HFF-Myc (cell line): Measurements from ENCODE around the gene DNAH5.

Experiments used
- DNase-seq: peaks from one replicate; pipeline ENCODE4 v3.0.0-alpha.2; 2011; ENCODE audit warnings: low read depth; ENCODE audit errors: extremely low read depth
- H3K4me3 ChIP-seq: replicated peaks from 2 replicates; pipeline ENCODE4 v1.5.1; 2011; ENCODE audit warnings: low read depth, mild to moderate bottlenecking, control low read depth, low read length
- TF ChIP-seq, protein P1 (sequence below): IDR thresholded peaks from 2 replicates; pipeline ENCODE4 v1.5.1; 2012; ENCODE audit warnings: mild to moderate bottlenecking, low read depth, low read length, control low read depth; ENCODE audit errors: missing control alignments

Gene DNAH5, protein sequence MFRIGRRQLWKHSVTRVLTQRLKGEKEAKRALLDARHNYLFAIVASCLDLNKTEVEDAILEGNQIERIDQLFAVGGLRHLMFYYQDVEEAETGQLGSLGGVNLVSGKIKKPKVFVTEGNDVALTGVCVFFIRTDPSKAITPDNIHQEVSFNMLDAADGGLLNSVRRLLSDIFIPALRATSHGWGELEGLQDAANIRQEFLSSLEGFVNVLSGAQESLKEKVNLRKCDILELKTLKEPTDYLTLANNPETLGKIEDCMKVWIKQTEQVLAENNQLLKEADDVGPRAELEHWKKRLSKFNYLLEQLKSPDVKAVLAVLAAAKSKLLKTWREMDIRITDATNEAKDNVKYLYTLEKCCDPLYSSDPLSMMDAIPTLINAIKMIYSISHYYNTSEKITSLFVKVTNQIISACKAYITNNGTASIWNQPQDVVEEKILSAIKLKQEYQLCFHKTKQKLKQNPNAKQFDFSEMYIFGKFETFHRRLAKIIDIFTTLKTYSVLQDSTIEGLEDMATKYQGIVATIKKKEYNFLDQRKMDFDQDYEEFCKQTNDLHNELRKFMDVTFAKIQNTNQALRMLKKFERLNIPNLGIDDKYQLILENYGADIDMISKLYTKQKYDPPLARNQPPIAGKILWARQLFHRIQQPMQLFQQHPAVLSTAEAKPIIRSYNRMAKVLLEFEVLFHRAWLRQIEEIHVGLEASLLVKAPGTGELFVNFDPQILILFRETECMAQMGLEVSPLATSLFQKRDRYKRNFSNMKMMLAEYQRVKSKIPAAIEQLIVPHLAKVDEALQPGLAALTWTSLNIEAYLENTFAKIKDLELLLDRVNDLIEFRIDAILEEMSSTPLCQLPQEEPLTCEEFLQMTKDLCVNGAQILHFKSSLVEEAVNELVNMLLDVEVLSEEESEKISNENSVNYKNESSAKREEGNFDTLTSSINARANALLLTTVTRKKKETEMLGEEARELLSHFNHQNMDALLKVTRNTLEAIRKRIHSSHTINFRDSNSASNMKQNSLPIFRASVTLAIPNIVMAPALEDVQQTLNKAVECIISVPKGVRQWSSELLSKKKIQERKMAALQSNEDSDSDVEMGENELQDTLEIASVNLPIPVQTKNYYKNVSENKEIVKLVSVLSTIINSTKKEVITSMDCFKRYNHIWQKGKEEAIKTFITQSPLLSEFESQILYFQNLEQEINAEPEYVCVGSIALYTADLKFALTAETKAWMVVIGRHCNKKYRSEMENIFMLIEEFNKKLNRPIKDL (N-terminal part only)

DNA sequence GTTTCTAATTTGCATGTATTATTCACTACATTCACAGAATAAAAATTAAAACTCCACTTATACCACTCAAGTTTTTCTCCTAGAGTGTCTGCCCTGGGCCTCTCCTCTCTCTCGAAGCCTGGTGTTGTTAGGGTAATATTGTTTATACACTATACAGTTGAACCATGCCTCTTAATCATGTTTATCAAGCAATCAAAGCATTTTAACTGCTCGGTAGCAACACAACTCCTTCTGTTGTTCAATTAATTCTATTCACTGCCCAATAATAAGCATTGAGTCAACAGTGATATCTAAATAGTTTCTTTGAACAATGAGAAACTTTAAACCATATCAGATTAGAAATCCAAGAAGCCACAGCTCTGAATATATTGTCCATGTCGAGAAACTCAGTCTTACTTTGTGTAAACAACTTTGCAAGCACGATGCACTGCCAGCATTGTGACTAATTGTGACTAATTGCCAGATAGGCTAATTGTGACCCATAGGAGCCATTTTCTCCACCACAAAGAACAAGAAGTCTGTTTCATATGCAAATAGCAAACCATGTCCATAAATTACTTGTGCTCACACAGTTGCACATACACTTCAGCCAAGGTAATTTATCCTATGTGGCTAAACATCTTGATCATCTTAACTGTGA is at the start of gene DNAH5:
Gene DNAH5, minus strand, starts transcription at position 129 of the 640 bp plus-strand sequence. CDS start 250 bp downstream, outside the sequence.
- no peak for DNase-seq
- TF ChIP-seq, protein P1, sequence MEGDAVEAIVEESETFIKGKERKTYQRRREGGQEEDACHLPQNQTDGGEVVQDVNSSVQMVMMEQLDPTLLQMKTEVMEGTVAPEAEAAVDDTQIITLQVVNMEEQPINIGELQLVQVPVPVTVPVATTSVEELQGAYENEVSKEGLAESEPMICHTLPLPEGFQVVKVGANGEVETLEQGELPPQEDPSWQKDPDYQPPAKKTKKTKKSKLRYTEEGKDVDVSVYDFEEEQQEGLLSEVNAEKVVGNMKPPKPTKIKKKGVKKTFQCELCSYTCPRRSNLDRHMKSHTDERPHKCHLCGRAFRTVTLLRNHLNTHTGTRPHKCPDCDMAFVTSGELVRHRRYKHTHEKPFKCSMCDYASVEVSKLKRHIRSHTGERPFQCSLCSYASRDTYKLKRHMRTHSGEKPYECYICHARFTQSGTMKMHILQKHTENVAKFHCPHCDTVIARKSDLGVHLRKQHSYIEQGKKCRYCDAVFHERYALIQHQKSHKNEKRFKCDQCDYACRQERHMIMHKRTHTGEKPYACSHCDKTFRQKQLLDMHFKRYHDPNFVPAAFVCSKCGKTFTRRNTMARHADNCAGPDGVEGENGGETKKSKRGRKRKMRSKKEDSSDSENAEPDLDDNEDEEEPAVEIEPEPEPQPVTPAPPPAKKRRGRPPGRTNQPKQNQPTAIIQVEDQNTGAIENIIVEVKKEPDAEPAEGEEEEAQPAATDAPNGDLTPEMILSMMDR = no peak
- no peak within 1 kb of the TSS for H3K4me3 ChIP-seq

DNA sequence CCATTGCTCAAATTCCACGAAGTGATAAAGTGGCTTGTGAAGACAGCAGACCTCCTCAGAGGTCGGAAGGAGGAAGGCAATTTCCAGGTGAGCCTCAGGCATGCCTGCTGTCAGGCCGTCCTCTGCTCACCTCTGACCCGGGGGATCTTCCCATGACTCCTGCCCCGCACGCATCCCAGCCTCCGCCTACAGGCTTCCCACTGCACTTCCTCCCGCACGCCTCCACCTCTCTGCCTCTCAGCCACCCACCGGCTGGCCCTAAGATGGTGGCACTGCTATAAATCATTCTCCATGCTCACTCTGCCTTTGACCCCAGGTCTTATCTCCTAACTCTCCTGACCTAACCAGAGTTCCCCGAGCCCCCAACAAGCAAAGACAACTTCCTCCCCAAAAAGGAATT is 49.4 kb upstream of the DNAH5 start:
- no peak for DNase-seq
- H3K4me3 ChIP-seq = no peak overlapping the region
- TF ChIP-seq, protein P1 = no peak

DNA sequence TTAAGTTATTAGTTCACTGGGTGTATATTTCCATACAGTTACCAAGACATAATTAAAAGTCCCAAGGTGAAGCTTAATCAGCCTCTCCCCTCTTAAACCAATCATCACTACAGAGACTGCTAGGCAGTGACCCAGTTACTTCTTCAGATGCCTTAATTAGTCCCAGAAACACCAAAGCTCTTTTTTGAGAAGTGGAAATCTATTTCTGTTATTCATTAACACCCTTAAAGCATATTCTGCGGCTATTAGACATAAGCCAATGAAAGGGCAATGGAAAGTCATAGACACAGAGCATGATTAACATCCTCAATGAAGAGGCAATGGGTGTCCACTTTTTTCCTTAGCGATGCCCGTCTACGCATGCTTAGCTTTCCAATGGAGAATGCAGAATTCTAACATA is 48.3 kb upstream of the DNAH5 start:
- no peak overlapping the region for H3K4me3 ChIP-seq
- DNase-seq = no peak
- TF ChIP-seq, protein P1 = no peak

DNA sequence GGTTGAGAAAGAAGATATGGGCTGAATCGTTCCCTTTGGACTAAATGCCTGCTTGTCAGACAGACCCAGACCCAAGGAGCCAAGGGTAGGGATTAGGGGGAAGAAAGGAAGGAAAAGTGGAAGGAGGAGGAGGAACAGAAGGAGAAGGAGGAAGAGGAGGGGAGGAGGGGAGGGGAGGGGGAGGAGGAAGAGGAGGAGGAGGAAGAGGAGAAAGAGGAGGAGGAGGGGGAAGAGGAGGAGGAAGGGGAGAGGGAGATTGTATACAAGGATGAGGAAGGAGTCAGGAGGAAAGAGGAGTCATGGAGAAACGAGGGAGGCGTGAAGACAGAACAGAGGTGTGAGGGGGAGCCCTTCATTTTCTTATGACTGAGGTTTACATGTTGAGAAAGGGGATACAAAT is 46.9 kb upstream of the DNAH5 start:
- no peak for DNase-seq
- no peak overlapping the region for H3K4me3 ChIP-seq
- TF ChIP-seq, protein P1 = no peak

DNA sequence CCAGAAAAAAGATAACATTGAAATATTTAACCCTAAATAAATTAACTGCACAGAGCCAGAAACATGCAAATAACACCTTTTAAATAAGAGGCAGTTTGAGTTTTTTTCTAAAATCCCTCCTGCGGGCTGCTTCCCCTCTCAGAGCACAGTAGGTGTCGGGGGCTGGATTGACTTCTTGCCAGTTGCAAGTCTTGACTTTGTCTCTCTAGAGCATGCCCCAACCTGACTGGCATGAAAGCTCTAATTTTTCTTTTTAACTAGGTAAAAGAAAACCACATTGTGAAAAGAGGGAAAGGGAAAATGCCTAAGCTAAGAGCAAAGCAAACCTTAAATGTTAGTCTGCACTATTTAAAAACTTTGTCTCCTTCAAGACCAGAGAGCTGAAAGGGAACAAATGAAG is 46.4 kb upstream of the DNAH5 start:
- no peak overlapping the region for H3K4me3 ChIP-seq
- DNase-seq = no peak
- TF ChIP-seq, protein P1 = no peak

DNA sequence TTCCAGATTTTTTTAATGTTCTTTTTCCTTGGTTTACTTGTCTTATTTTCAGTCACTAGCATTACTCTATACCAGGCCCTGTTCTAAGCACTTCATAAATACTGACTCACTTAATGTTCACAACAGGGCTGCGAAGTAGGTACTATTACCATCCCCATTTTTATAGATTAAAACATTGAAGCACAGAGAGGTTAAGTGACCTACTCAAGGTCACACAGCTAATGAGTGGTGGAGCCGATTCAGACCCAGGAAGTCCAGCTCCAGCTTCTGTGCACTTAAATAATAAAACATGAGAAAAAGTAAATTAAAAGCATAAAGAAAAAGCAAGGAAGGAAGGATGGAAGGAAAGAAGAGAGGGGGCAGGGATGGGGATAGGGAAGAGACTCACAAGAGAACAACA is 45.3 kb upstream of the DNAH5 start:
- TF ChIP-seq, protein P1 = no peak
- no peak for DNase-seq
- no peak overlapping the region for H3K4me3 ChIP-seq
